ENCODE measurements around the gene CSNK1D. TPM values are rescaled to one million over a fixed set of nuclear protein-coding genes. Genes with fewer than 3 reads are reported as not detected.

The CSNK1D gene
- total RNA-seq, 1 donor from 2014 or later, result 50.3 TPM

DNA sequence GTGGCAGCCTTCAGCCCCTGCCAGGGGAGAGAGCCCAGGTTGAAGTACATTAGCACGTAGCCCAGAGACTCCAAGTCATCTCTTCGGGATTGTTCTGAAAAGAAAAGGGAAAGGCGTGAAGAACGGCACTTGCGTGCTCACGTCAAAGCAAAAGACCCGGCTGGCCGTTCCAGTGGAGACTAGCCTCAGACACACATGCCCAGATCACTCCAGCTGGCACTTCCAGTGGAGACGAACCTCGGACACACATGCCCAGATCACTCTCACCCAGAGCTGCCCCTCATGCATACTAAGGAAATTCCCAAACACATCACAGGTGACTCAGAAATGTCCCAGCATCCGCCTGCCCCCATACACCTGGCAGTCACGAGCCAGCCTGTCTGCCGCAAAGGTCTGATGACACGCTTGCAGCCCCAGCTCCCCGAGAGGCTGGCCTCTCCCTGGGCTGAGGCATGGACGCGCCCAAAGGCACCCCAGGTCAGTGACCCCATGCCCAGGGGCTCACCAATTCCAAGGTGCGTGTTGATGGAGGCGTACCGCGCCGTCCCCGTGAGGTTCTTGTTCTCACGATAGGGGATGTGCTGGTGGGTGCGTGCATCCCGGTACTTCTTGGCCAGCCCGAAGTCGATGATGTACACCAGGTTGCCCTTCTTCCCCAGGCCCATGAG lies 20.9 kb downstream of the CSNK1D start:
- DNase-seq (ENCODE audit: low spot score), result no peak

DNA sequence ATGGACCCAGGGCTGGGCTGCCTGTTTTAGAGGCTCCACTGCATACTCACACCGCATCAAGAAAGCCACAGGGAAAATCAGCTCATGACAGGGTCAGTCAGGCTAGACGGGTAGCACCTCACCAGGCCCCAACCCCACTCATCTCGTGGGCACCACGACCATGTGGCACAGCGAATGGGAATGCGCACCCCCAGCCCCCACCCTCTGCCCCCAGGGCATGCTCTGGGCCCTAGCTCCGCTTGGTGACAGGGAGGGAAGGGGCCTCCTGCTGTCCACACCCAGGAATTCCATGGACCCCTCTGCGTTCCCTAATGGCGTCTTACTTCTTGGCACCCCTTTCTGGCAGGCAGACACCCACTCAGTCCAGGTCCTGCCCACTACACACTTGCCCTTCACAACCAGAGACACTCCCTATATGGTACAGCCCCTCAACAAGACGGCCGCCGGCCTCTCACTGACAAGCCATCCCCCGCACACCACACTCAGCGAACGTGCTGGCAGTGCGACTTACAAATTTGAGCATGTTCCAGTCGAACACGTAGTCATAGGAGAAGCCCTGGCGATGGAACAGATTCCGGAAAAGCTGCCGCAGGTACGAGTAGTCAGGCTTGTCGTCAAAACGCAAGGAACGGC lies 22.5 kb downstream of the CSNK1D start:
- DNase-seq (ENCODE audit: low spot score), result no peak

DNA sequence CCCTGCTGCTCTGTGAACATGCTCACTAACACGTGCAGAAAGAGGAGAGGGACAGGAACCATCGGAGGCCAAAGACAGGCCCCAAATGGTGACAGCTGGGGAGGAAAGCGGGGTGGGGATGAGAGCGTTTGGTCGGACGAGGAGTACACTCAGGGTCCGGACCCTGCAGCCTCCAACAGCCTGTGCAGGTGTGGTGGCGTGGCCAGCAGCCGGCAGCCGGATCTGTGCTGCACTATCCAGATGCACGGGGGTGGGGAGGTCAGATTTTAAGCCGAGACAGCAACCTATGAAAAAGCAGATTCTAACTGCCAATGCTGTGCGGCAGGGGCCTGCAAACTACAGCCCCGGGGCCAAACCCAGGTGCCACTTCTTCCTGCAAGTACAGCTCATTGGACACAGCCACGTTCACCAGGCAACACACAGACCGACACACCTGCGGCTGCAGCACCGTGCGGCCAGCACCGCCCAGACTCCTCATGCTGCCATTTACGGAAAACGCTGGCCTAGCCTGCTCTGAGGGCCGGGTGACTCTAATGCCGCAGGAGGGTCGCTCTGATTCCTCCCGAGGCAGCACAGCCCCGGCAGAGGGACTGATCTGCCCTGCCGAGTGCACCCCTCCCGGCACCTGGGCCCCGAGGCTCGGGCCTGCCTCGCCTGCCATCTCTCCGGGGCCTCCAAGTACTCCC lies 23.5 kb downstream of the CSNK1D start:
- DNase-seq (ENCODE audit: low spot score), result no peak

DNA sequence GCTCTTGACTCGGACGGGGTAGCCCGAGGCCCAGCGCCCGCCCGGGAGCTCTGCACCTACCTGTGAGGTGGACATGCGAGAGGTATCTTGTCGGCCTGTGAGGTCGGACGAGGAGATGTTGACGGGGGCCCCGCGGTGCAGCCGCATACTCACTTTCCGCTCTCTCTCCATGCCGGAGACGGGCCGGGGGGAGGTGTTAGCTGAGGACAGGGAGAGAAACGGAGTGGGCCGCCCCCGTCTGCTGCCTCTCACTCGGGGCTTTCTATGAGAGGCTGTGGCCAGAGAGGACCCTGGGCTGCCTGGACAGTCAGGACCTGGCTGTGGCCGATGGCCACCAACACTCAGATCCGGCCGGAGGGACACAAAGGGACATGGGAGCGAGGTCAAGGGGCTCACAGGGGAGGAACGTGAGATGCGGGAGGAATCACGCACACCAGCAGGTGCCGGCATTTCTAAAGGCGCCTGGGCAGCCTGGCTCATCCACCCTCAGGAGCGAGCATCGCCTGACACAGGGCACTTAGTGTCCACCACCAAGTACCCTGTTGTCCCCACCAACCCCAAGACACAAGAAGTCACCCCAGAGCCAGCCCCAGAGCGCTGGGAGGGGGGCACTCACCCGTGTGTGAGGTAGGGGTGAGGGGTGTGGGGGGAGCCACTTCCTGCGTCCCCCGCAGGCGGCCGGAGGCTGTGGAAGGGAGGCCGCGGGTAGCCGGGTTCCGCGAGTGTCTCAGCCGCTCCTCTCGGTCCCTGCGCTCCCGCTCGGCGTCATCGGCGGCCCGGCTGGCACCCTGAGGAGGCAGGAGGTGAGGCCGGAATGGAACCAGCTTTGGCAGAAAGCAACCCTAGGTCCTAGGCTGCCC lies 24.5 kb downstream of the CSNK1D start:
- no peak for DNase-seq (ENCODE audit: low spot score)

DNA sequence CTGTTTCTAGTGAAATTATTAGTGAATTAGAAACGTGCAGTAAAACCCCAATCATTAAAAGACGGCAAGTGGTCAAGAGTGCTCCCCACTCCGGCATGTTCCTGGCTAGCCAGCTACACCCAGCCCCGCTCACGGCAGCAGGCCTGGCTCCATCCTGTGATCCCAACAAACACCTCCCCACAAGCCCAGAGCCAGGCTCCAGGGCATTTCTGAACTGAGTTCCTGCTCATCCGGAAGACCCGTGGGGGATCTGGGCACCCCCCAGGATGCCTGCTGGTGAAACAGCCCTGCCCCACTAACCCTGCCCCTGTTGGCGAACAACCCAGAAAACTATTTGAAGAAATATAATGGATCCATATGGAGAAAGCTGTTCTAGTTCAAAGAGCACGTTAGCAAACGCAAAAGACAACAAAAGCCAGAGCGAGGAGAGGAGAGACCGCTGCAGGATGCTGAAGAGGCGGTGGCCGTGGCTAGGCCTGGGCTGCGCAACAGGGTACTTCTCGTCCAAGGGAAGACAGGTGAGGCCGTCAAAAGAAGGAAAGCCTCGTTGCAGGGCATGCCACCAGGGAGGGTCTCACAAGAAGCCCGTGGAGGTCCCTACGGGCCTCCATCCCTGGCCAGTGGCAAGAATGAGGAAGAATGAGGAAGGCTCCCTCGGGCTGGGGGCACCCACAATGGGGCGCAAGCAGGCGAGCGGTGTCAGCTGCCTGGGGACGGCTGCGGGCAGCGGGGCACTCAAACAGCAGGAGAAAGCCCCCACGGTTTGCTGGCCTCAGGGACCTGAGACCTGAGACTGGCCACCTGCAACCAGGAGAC lies 25.4 kb downstream of the CSNK1D start:
- no peak for DNase-seq (ENCODE audit: low spot score)

DNA sequence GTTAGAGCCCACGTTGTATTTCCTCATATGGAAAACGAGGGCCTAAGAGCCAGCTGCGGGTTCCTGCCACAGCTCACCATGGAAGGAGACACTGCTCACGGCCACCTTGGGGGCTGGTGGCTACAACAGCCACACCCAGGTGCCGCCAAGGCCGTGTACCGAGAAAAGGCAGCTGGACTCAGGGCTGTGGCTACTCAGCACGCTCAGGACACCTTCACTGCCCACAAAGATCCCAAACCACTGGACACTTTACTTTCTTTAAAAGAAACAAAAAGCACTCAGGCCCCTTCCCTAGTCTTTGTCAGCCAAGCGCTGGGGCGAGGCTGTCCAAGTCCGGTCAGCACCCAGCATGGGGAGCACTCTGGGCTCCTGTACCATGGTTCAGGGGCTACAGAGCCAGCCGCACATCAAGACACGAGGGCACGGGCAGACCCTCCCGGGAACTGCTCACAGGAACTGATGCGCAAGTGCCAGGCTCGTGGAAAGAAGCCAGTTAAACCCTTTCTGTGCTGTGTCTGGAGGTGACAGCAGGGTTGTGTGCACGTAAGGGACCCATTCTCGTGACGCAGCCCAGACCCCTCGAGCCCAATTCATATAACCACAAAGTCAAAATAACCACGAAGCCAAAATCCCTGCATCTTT lies 26.2 kb downstream of the CSNK1D start:
- no peak for DNase-seq (ENCODE audit: low spot score)

DNA sequence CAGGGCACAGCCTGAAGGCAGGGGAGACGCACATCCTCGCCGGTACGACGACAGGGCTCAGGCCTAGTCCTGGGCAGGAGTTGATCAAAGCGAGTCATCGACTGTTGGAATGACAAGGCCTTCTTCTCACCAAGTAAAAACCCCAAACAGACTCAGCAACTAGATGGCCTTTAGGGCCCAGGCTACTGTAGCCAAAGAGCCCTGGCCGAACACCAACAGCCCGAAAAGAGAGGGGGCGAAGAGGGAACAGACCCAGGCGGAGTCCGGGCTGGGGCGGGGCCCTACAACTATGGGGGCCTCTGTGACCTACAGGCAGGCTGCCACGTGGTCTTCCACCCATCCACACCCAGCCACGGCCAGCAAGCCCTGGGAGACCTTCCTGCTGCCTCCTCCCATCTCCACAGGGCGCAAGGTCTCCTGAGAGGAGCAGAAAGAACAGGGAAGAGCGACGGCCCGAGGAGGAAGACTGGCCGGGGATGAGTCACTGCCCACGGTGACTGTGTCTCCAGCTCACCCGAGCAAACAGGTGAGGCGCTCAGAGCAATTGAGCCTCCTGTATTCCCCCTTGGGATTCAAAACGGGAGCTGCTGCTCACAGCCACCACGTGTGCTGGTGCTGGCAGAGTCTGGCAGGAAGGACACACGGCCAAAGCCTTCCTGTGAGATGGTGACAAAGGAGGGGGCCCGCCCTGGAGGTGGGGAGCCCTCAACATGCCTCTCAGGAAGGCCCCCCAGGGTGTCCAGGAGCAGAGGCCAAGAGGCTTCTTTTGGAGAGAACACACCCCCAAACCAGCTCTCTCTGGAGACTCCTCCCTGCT lies 26.9 kb downstream of the CSNK1D start:
- DNase-seq (ENCODE audit: low spot score), result no peak

DNA sequence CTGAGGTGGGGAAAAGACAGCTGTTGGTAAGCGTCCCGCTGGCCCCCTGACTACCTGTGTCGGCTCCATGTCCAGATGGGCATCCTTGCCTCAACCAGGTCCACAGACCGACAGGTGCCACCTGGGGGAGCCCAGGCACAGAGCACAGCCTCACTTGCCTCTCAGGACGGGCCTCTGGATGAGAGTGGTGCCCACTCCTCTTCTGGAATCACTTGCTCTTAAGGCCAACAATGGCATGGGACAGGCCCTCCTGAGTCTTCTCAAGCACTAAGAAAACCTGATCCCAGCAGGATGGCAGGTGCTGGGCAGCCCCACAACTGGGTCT lies 27.5 kb downstream of the CSNK1D start:
- DNase-seq (ENCODE audit: low spot score), result no peak

DNA sequence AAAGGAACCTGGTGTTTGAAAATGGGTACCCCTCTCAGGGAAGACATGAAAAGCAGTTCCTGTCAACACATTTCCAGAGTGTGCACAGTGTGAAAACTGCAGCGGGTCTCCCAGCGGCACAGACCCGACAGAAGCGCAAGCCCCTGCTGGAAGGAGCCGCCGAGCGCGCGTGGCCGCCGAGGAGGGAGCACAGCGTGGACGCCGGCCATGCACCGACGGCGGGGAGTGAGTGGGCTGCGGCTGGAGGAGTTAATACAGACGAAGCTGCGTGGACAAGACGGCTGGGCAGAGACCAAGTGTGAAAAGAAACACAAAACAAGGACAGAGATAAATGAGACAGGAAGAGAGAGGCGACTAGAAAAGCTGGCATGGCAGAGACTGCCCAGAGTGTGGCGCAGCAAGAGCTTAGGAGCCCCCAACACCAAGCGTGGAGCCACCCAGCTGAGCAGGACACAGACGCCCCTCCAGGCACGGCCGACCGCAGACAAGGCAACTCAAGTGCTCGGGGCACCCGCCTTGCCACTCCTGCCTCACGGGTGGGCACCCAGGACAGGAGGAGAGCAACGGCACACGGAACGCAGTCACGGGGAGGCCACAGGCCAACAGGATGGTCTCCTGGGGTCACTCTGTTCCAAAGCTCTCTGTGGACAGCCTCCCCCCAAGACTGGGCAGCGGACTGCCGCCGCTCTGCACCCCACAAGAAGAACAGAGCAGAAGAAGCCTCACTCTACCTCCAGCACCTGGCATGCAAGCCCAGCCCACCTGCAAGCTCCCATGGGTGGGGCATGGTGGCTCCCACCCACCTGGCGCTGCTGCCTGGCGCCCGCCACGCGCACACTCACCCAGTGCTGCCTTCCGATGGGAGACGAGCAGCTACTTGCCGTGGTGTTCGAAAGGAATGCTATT lies 28.1 kb downstream of the CSNK1D start:
- DNase-seq (ENCODE audit: low spot score), result no peak

DNA sequence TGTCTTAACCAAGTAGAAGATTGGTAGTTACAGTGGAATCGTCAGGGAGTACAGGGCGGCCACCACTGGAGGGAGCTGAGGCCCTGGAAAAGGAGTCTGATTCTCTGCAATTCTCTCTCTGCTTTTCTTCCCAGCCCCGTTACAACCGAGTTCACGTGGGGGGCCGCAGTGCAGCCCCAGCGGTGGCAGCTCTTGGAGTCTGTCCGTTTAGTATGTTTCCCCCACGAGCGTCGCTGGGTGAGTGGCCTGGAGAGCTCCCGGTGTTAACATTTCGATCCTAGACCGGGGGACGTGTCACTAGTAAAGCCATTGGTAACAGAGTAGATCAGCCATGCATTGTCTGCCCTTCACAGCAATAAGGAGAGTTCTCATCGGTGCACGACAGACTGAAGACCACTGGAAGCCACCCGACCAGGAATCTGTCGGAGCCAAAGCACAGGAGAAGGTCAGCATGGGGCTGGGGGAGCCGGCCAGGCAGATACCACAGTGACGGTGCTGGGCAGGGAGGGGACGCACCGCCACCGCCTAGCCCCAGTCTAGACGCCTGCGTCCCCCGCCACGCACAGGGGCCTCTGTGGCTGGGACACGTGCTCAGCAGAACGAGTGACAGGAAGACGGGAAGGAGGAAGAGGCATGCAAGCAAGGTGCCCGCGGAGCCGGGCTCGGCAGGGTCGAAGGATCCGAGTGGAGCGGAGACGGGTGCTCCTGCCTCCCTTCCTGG lies 28.9 kb downstream of the CSNK1D start:
- DNase-seq (ENCODE audit: low spot score), result peak; percentile 19

DNA sequence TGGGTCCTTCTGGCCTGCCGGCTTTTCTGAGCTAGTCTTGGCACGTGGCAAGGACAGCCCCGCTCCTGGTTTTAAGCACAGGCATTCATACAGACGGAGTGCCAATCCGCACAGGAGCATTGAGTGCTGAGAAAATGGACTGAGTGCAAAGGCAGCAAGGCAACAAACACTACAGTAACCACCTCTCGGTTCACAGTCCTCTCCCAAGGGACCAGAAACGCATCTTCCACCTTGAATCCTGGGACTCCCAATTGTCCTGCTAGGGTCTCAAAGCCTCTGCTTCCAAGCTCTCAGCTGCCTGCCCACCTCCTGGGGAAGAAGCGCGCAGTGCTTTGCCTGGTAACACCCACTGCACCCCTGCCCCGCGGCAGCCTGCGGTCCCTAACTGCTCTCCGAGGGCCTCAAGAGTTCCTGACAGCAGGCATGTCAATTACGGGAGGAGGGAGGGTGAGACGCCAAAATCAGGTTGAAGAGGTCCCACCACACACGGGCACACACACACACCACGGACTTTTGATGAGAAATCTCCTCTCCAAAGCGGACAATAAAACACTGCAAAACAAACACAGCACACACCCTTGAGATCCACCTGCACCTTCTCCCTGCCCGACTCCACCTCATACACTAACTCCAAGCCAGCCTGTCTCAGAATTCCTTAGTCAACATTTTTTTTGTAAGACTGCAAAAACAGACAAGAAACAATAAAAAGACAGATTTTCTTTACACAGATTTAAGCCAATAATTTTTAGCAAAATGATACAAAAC lies 29.7 kb downstream of the CSNK1D start:
- DNase-seq (ENCODE audit: low spot score), result no peak

DNA sequence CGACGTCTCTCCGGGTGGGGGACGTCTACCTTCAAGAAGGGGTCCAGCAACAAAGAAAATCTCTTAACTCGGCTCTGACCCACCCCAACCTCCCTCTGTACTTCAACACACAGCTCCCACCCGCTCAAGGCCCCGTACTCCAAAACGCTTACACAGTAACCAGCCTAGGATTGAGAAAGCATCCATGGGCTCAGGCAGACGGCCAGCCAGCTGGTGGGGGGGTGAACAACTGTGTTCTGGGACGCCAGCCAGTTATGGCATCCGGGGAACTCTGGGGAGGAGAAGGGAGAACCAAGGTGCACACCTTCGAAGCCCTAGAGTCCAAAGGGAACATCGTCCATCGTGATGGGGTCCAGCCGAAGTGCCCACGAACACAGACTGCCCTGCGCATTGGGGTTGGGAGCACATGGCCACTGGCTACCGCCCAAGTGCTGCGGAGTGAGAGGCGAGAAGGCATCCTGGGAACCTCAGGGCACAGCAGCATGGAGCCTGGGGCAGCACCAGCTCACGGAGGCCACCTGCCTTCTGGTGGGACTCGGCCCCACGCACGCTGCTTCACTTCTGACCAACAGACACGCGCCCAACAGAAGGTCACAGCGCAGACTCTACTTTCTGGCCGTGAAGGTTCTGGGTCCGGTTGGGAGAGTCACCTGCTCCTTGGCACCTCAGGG lies 30.4 kb downstream of the CSNK1D start:
- DNase-seq (ENCODE audit: low spot score), result peak; percentile 89

DNA sequence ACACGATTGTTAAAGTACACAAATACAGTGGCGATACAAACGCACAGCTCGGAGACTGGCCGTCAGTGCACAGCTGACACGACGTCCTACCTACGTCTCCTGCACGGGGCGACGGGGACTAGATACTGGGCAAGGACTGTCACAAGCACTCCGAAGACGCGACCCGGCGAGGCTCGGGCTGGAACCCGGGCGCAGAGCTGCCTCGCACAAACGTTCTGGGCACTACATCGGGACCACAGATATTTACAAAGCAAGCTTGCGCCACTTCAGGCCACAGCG lies 30.9 kb downstream of the CSNK1D start:
- DNase-seq (ENCODE audit: low spot score), result no peak

DNA sequence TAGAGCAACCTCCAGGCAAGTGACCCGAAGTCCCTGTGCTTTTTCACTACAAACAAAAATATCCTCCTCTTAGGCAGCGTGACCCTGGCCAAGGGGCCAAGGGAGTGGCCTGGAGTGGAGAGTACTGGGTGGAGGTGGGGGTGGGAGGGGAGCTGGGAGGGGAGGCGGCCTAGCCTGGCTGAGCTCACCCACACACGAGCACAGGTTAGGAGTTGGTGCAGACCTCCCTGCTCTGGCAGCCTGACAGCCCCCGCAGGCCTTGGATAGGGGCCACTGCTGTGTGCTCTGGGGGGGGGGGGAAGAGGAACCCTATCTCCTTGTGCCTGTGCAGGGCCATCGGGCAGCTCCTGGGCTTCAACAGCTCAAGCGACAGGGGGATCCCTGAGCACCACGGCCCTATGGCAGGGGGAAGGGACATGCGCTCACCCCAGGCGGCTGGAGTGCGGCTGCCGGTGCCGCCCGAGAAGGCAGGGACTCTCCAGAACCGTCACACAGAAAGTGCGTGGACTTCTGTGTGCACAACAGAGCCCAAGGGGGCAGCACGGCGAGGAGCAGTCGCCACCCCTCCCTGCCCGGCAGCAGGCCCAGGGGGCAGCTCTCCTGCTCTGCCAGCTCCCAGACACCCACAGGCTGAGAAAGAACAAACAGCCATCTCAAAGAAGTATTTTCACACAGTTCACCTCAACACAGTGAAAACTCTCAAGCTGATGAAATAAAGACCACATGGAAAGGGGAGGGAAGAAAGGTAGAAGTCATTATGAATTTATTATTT lies 31.4 kb downstream of the CSNK1D start:
- peak; percentile 59 for DNase-seq (ENCODE audit: low spot score)

DNA sequence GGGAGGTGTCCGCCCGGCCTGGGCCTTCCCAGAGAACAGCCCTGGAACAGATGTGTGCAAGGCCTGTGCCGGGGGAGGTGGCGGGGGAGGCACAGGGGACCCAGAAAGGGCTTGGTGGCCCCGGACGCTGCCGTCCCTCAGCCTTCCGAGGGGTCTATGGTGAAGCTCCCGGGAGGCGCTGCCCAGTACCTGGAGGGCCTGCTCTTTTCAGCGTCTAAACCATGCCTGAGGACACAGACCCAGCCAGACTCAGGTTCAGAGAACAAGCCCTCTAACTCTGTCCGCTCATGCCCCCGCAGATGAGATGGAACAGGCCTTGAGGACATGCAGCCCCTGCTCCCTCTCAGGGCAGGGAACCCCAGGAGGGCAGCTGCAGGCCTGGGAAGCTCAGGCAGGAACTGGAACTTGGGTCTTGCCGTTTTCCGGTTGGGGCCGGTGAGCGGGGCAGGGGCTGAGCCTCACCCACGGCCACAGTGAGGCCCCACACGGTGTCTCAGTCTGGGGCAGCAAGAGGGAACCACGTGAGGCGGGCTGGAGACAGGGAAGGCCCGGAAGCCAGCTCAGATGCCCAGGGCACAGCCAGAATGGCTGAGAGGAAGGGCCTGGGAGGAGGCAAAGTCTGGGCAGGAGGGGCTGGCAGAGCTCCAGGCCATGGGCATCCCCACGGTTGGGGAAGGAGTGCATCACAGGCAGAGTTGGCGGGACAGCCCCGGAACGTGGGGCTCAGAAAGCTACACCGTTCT lies 32.1 kb downstream of the CSNK1D start:
- DNase-seq (ENCODE audit: low spot score), result peak; percentile 72

Data from umbilical cord (tissue), 2 donors.